Neural cell (in vitro differentiated cells): Measurements from ENCODE around the gene PLAAT2. TPM values are rescaled to one million over a fixed set of nuclear protein-coding genes. Genes with fewer than 3 reads are reported as not detected.

ENCODE experiments used
- H2AFZ ChIP-seq: fragments of 200-600, 300-800 bp; sonication (generic), shearing (Covaris generic); 2 replicates; pipeline ENCODE4 v1.6.0; 2014; ENCODE audit warnings: low read depth, mild to moderate bottlenecking, antibody characterized with exemption, low read length, moderate library complexity
- H3F3A ChIP-seq: fragments of 200-600 bp; shearing (Covaris generic); 2 replicates; pipeline ENCODE4 v1.6.1; 2016; ENCODE audit warnings: mild to moderate bottlenecking, moderate library complexity, mixed read lengths, antibody characterized with exemption, low read length; ENCODE audit not compliant: insufficient read depth, poor library complexity, severe bottlenecking
- H3K27ac ChIP-seq: fragments of 200-600, 300-800 bp; sonication (generic), shearing (Covaris generic); 2 replicates; pipeline ENCODE4 v1.5.1; 2014; ENCODE audit warnings: mild to moderate bottlenecking, low read length, moderate library complexity
- H3K27me3 ChIP-seq: fragments of 300-800, 200-600 bp; sonication (generic), shearing (Covaris generic); 2 replicates; pipeline ENCODE4 v1.6.0; 2014; ENCODE audit warnings: mild to moderate bottlenecking, low read depth, low read length, moderate library complexity; ENCODE audit not compliant: insufficient read depth
- H3K36me3 ChIP-seq: fragments of 300-800, 200-600 bp; sonication (generic), shearing (Covaris generic); 2 replicates; pipeline ENCODE4 v1.5.1; 2014; ENCODE audit warnings: mild to moderate bottlenecking, antibody characterized with exemption, low read length, moderate library complexity; ENCODE audit not compliant: insufficient read depth
- H3K4me2 ChIP-seq: fragments of 300-800, 200-600 bp; sonication (generic), shearing (Covaris generic); 2 replicates; pipeline ENCODE4 v1.6.0; 2014; ENCODE audit warnings: mild to moderate bottlenecking, low read length
- H3K4me3 ChIP-seq: fragments of 300-800, 200-600 bp; sonication (generic), shearing (Covaris generic); 2 replicates; pipeline ENCODE4 v1.5.1; 2014; ENCODE audit warnings: mild to moderate bottlenecking, low read length, moderate library complexity
- H3K79me2 ChIP-seq: fragments of 200-600 bp; shearing (Covaris generic); replicated peaks from 2 replicates; pipeline ENCODE4 v1.6.0; 2014; ENCODE audit warnings: mild to moderate bottlenecking, low read length, moderate library complexity; ENCODE audit not compliant: insufficient read depth
- H3K9ac ChIP-seq: fragments of 300-800, 200-600 bp; sonication (generic), shearing (Covaris generic); 2 replicates; pipeline ENCODE4 v1.6.1; 2016; ENCODE audit warnings: mild to moderate bottlenecking, low read length, mixed read lengths
- H3K9me2 ChIP-seq: fragments of 200-600 bp; shearing (Covaris generic); 2 replicates; pipeline ENCODE4 v1.6.1; 2016; ENCODE audit warnings: mild to moderate bottlenecking, low read length, mixed read lengths; ENCODE audit not compliant: insufficient read depth
- H3K9me3 ChIP-seq: fragments of 200-600, 300-800 bp; sonication (generic), shearing (Covaris generic); 2 replicates; pipeline ENCODE4 v1.6.1; 2016; ENCODE audit warnings: mild to moderate bottlenecking, mixed run types, low read length, moderate library complexity, mixed read lengths
- H4K20me1 ChIP-seq: fragments of 200-600 bp; shearing (Covaris generic); 2 replicates; pipeline ENCODE4 v1.6.1; 2016; ENCODE audit warnings: mild to moderate bottlenecking, mixed run types; ENCODE audit not compliant: insufficient read depth
- CTCF ChIP-seq: fragments of 450-650 bp; IDR thresholded peaks from 2 replicates; pipeline ENCODE4 v1.5.1; 2014; ENCODE audit warnings: antibody characterized with exemption, mild to moderate bottlenecking, moderate library complexity; ENCODE audit not compliant: poor library complexity, severe bottlenecking
- EP300 ChIP-seq: fragments of 450-650 bp; conservative IDR thresholded peaks from 2 replicates; pipeline ENCODE4 v1.6.1; 2014; ENCODE audit warnings: antibody characterized with exemption, mild to moderate bottlenecking, moderate library complexity; ENCODE audit not compliant: poor library complexity, severe bottlenecking
- EZH2 ChIP-seq: fragments of 200-600, 300-800 bp; shearing (Covaris generic), sonication (generic); IDR thresholded peaks from 2 replicates; pipeline ENCODE4 v1.6.1; 2014; ENCODE audit warnings: antibody characterized with exemption, low read length, borderline replicate concordance, mild to moderate bottlenecking; ENCODE audit not compliant: insufficient read depth, poor library complexity, severe bottlenecking
- MXI1 ChIP-seq: fragments of 450-650 bp; conservative IDR thresholded peaks from 2 replicates; pipeline ENCODE4 v1.6.1; 2014; ENCODE audit warnings: antibody characterized with exemption, mild to moderate bottlenecking; ENCODE audit not compliant: poor library complexity, severe bottlenecking
- POLR2AphosphoS5 ChIP-seq: IDR thresholded peaks from 2 replicates; pipeline ENCODE4 v1.6.1; 2012
- RAD21 ChIP-seq: fragments of 450-650 bp; conservative IDR thresholded peaks from 2 replicates; pipeline ENCODE4 v1.6.1; 2014; ENCODE audit warnings: antibody characterized with exemption, mild to moderate bottlenecking, moderate library complexity
- REST ChIP-seq: IDR thresholded peaks from 2 replicates; pipeline ENCODE4 v1.6.1; 2012; ENCODE audit warnings: borderline replicate concordance
- SMC3 ChIP-seq: fragments of 450-650 bp; conservative IDR thresholded peaks from 2 replicates; pipeline ENCODE4 v1.6.1; 2014; ENCODE audit warnings: antibody characterized with exemption, mild to moderate bottlenecking, moderate library complexity; ENCODE audit not compliant: poor library complexity
- polyA plus RNA-seq: library from polyadenylated mRNA; depleted of rRNA; stranded (reverse); fragments of >200 nt; gene quantifications from 2 replicates; pipeline ENCODE4 v1.2.3, GENCODE V29; 2014

The PLAAT2 gene
- polyA plus RNA-seq, 1 donor from 2014 or later = not detected

- Histone ChIP-seq H3F3A (no peaks in the 10 kb centered on the region), H3K9me2 (no peaks in the 10 kb centered on the region), H3K9me3 (no peaks in the 10 kb centered on the region), H3K4me3 (no peak overlapping the region), H3K27ac (no peak overlapping the region), H3K79me2 (no peaks in the 10 kb centered on the region), H2AFZ (no peak overlapping the region), H3K9ac (no peak overlapping the region), H3K27me3 (no peaks in the 10 kb centered on the region), H3K4me2 (no peak overlapping the region), H4K20me1 (no peaks in the 10 kb centered on the region), H3K36me3 (no peaks in the 10 kb centered on the region)
- TF ChIP-seq RAD21 (peak; percentile 18), CTCF (peak; percentile 21), REST (no peak)
These were observed 29.8 kb upstream of the PLAAT2 start for GRCh38 chr11:63592975-63593395.

- Histone ChIP-seq H3K36me3 (no peaks in the 10 kb centered on the region), H2AFZ (no peak overlapping the region)
These were observed 27.0 kb upstream of the PLAAT2 start for GRCh38 chr11:63590024-63590788.

More at GRCh38 chr11:63590024-63590788, 27.0 kb upstream of the PLAAT2 start:
- H3K4me2 ChIP-seq = no peak overlapping the region
- H3K9ac ChIP-seq = no peak overlapping the region
- no peaks in the 10 kb centered on the region for H4K20me1 ChIP-seq
- H3K27me3 ChIP-seq = no peaks in the 10 kb centered on the region
- no peak overlapping the region for H3K4me3 ChIP-seq
- H3K27ac ChIP-seq = no peak overlapping the region
- H3K79me2 ChIP-seq = no peaks in the 10 kb centered on the region
- H3K9me3 ChIP-seq = no peaks in the 10 kb centered on the region
- H3K9me2 ChIP-seq = no peaks in the 10 kb centered on the region
- H3F3A ChIP-seq = no peaks in the 10 kb centered on the region
- TF ChIP-seq EZH2 (no peak), SMC3 (no peak), MXI1 (no peak), EP300 (no peak), RAD21 (no peak), CTCF (no peak), POLR2AphosphoS5 (no peak), REST (no peak)
